HG02885 (cell line): ENCODE data around the gene B3GNT7.

ENCODE experiments used
- ATAC-seq: cut with Tn5 transposase; IDR thresholded peaks from one replicate; pipeline ENCODE4 v1.9.1; 2021; ENCODE audit warnings: mild to moderate bottlenecking; ENCODE audit not compliant: unreplicated experiment, poor library complexity

Gene B3GNT7

GRCh38 chr2:231382116-231382515 lies 13.4 kb upstream of the B3GNT7 start:
- ATAC-seq = no peak

- ATAC-seq = no peak
Observed at GRCh38 chr2:231383416-231384108, 11.9 kb upstream of the B3GNT7 start.

- no peak for ATAC-seq
Observed at GRCh38 chr2:231384109-231384435, 11.4 kb upstream of the B3GNT7 start.

- no peak for ATAC-seq
Observed at GRCh38 chr2:231384970-231385369, 10.5 kb upstream of the B3GNT7 start.

GRCh38 chr2:231385429-231385828 lies 10.1 kb upstream of the B3GNT7 start:
- no peak for ATAC-seq

GRCh38 chr2:231386446-231386845 lies 9.1 kb upstream of the B3GNT7 start:
- no peak for ATAC-seq

- no peak for ATAC-seq
Observed at GRCh38 chr2:231387904-231388724, 7.4 kb upstream of the B3GNT7 start.

GRCh38 chr2:231388725-231389346 lies 6.7 kb upstream of the B3GNT7 start:
- no peak for ATAC-seq

- ATAC-seq = no peak
Observed at GRCh38 chr2:231390667-231391066, 4.8 kb upstream of the B3GNT7 start.

- no peak for ATAC-seq
Observed at GRCh38 chr2:231391981-231392380, 3.5 kb upstream of the B3GNT7 start.

GRCh38 chr2:231392431-231393148 lies 2.9 kb upstream of the B3GNT7 start:
- ATAC-seq = no peak

GRCh38 chr2:231393149-231394131 lies 2.1 kb upstream of the B3GNT7 start:
- peak; percentile 41 for ATAC-seq

GRCh38 chr2:231394211-231395141 lies 1.0 kb upstream of the B3GNT7 start:
- ATAC-seq = peak; percentile 47

- no peak for ATAC-seq
Observed at GRCh38 chr2:231396058-231396821, 730 bp downstream of the B3GNT7 start.

- no peak for ATAC-seq
Observed at GRCh38 chr2:231397011-231397927, 1.8 kb downstream of the B3GNT7 start.

- ATAC-seq = no peak
Observed at GRCh38 chr2:231397928-231398294, 2.4 kb downstream of the B3GNT7 start.

GRCh38 chr2:231398585-231398984 lies 3.1 kb downstream of the B3GNT7 start:
- no peak for ATAC-seq
